ENCODE results near the gene PDE4A.

PDE4A gene

GRCh38 chr19:10508036-10508435 is 87.7 kb downstream of the PDE4A start:
- TF ChIP-seq ZBTB7A (IDR thresholded peaks at IDR 0.05; ENCODE audit: low read depth) (no peak), YY1 (IDR thresholded peaks at IDR 0.05; ENCODE audit: low read depth) (no peak), FOXM1 (IDR thresholded peaks at IDR 0.05; ENCODE audit: borderline replicate concordance, low read depth) (no peak), RAD21 (IDR thresholded peaks at IDR 0.05; ENCODE audit: low read depth) (no peak), USF1 (IDR thresholded peaks at IDR 0.05) (no peak), TAF1 (IDR thresholded peaks at IDR 0.05; ENCODE audit: low read depth) (no peak), TEAD4 (IDR thresholded peaks at IDR 0.05) (no peak), TCF12 (IDR thresholded peaks at IDR 0.05; ENCODE audit: low read depth) (no peak), NFIC (IDR thresholded peaks at IDR 0.05) (no peak), EGR1 (IDR thresholded peaks at IDR 0.05) (no peak), EP300 (IDR thresholded peaks at IDR 0.05; ENCODE audit: borderline replicate concordance) (no peak), MAX (IDR thresholded peaks at IDR 0.05) (no peak), CEBPB (IDR thresholded peaks at IDR 0.05) (no peak)

GRCh38 chr19:10508707-10509106 is 88.4 kb downstream of the PDE4A start:
- TF ChIP-seq EP300 (IDR thresholded peaks at IDR 0.05; ENCODE audit: borderline replicate concordance): no peak
- no peak for TF ChIP-seq REST (IDR thresholded peaks at IDR 0.05; ENCODE audit: low read depth)
- TF ChIP-seq CREB1 (IDR thresholded peaks at IDR 0.05; ENCODE audit: low read depth): no peak
- TF ChIP-seq TCF12 (IDR thresholded peaks at IDR 0.05; ENCODE audit: low read depth): no peak

- TF ChIP-seq CEBPB (IDR thresholded peaks at IDR 0.05): no peak
- TF ChIP-seq CREB1 (IDR thresholded peaks at IDR 0.05; ENCODE audit: low read depth): no peak
- no peak for TF ChIP-seq TCF12 (IDR thresholded peaks at IDR 0.05; ENCODE audit: low read depth)
- peak; percentile 60 for TF ChIP-seq NFIC (IDR thresholded peaks at IDR 0.05)
- no peak for TF ChIP-seq TEAD4 (IDR thresholded peaks at IDR 0.05)
- no peak for TF ChIP-seq USF1 (IDR thresholded peaks at IDR 0.05)
- no peak for TF ChIP-seq EGR1 (IDR thresholded peaks at IDR 0.05)
- no peak for TF ChIP-seq REST (IDR thresholded peaks at IDR 0.05; ENCODE audit: low read depth)
- peak; percentile 82 for TF ChIP-seq ZBTB7A (IDR thresholded peaks at IDR 0.05; ENCODE audit: low read depth)
- no peak for TF ChIP-seq MAX (IDR thresholded peaks at IDR 0.05)
- TF ChIP-seq RAD21 (IDR thresholded peaks at IDR 0.05; ENCODE audit: low read depth): no peak
- no peak for TF ChIP-seq FOXM1 (IDR thresholded peaks at IDR 0.05; ENCODE audit: borderline replicate concordance, low read depth)
- TF ChIP-seq YY1 (IDR thresholded peaks at IDR 0.05; ENCODE audit: low read depth): no peak
- TF ChIP-seq TAF1 (IDR thresholded peaks at IDR 0.05; ENCODE audit: low read depth): no peak
- peak; percentile 38; the same call in 1 of the 2 replicates for TF ChIP-seq EP300 (IDR thresholded peaks at IDR 0.05; ENCODE audit: borderline replicate concordance)
Measured at GRCh38 chr19:10510301-10510802, 90.0 kb downstream of the PDE4A start.

GRCh38 chr19:10513223-10513622 is 92.9 kb downstream of the PDE4A start:
- TF ChIP-seq CEBPB (IDR thresholded peaks at IDR 0.05) (no peak), RAD21 (IDR thresholded peaks at IDR 0.05; ENCODE audit: low read depth) (no peak), TCF12 (IDR thresholded peaks at IDR 0.05; ENCODE audit: low read depth) (no peak), REST (IDR thresholded peaks at IDR 0.05; ENCODE audit: low read depth) (no peak), EGR1 (IDR thresholded peaks at IDR 0.05) (no peak), TAF1 (IDR thresholded peaks at IDR 0.05; ENCODE audit: low read depth) (no peak), MAX (IDR thresholded peaks at IDR 0.05) (no peak), YY1 (IDR thresholded peaks at IDR 0.05; ENCODE audit: low read depth) (no peak), FOXM1 (IDR thresholded peaks at IDR 0.05; ENCODE audit: borderline replicate concordance, low read depth) (no peak), TEAD4 (IDR thresholded peaks at IDR 0.05) (no peak), EP300 (IDR thresholded peaks at IDR 0.05; ENCODE audit: borderline replicate concordance) (no peak), CREB1 (IDR thresholded peaks at IDR 0.05; ENCODE audit: low read depth) (no peak), ZBTB7A (IDR thresholded peaks at IDR 0.05; ENCODE audit: low read depth) (no peak), USF1 (IDR thresholded peaks at IDR 0.05) (no peak), NFIC (IDR thresholded peaks at IDR 0.05) (no peak)
